Measurements from ENCODE around the gene CD3G. TPM values are rescaled to one million over a fixed set of nuclear protein-coding genes. Genes with fewer than 3 reads are reported as not detected.
"Not testable (repeated sequence)": the region's sequence is repeated elsewhere in the genome, so short reads cannot be mapped to it uniquely, and the experiment has no call there.

Gene CD3G
- total RNA-seq, 1 experiment from 2014 or later, result 0.15 TPM

DNA sequence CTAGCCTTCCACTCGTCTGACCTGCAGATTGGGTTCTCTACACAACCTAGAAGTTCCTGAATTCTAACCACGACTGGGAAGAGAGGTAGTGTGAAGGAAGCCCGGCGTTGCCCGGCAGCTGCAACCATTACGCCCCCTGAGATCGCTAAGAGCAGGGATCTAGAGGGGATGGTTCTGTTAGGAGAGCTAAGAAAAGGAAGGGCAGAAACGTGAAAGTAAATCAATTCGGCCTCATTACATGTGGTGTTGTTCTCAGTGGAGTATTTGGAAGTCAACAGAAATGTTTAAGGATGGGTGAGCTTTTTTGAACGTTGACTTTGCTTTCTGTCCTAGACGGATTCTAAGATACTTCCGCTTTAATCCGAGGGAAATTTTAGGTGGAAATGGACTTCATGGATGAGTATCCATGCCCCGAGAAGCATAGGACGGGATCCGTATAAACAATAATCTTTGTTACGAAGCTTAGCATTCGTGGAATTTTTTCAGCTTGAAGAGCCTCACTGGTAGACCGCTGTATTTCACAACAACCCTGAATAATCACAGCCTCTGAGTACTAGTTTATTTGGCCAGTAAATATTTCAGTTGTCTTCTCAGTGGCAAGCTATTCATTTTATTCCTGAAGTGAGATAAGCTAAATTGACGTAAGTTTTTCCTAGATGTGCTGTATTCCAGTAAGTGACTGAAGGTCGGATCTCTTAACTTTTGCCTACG, 57.9 kb downstream of the CD3G start:
- H3K4me3 ChIP-seq (ENCODE audit: low read depth in 2 of 2, low read length in 2 of 2), result peak overlapping the region; percentile 62 to 97
- no peak for DNase-seq (ENCODE audit: low read depth, low spot score)
- BruUV-seq (replicated peaks), result TSS peak; percentile 80
- H3K27ac ChIP-seq (ENCODE audit: low read length), result peak overlapping the region; percentile 97
- H3K27me3 ChIP-seq (ENCODE audit: control insufficient read depth, insufficient read depth, low read length), result no peaks in the 10 kb centered on the region
- peak; percentile 49; the same call in 1 of the 2 replicates for ATAC-seq
- in situ Hi-C loops (cut with HindIII; ENCODE audit: low pct_unique_long_range_greater_than_20kb, low sequenced_read_pairs), result no loop called here
- no peaks in the 10 kb centered on the region for H3K9me3 ChIP-seq (ENCODE audit: control insufficient read depth, insufficient read depth, low read depth, low read length)
- H3K4me1 ChIP-seq (ENCODE audit: control insufficient read depth, insufficient read depth, low read length), result peaks cover 40% of the 10 kb centered on the region
- H3K36me3 ChIP-seq (ENCODE audit: control insufficient read depth, insufficient read depth, low read length), result peaks cover 27% of the 10 kb centered on the region
- ChIA-PET POLR2A (interaction anchor here (0.5 to 0.7 kb wide), 3 partner anchors 10 to 163 kb away, joined by 3 to 7 read pairs (median 4); no protein-coding TSS in a partner anchor), CTCF (no interaction called here)
- intact Hi-C loops (cut with micrococcal nuclease; ENCODE audit: unreplicated experiment), result loop anchor here (1.0 kb wide), 1 partner anchor 86 kb away; no protein-coding TSS in a partner anchor
- no peak for TF ChIP-seq TCF7L2 (IDR thresholded peaks at IDR 0.05; ENCODE audit: low read depth, low read length)
- 0 out of 2 replicates have a peak, but pooled peaks have one; percentile 38 for TF ChIP-seq SIN3A (IDR thresholded peaks at IDR 0.05; ENCODE audit: borderline replicate concordance, insufficient read depth, low read depth, low read length)

DNA sequence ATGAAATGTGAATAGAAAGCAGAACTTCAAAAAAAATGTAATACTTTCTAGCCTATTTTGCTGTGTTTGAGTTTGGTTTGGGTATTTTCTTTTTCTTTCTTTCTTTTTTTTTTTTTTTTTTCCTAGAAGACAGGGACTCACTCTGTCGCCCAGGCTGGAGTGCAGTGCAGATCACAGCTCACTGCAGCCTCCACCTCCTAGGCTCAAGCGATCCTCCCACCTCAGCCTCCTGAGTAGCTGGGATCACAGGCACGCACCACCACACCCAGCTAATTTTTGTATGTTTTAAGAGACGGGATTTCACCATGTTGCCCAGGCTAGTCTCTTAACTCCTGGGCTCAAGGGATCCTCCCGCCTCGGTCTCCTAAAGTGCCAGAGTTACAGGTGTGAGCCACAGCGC, 58.5 kb downstream of the CD3G start:
- intact Hi-C loops (cut with micrococcal nuclease; ENCODE audit: unreplicated experiment), result not testable (repeated sequence)

More for the DNA sequence above, 58.5 kb downstream of the CD3G start:
- DNase-seq (ENCODE audit: low read depth, low spot score); H3K27me3 ChIP-seq (ENCODE audit: control insufficient read depth, insufficient read depth, low read length); H3K9me3 ChIP-seq (ENCODE audit: control insufficient read depth, insufficient read depth, low read depth, low read length); in situ Hi-C loops (cut with HindIII; ENCODE audit: low pct_unique_long_range_greater_than_20kb, low sequenced_read_pairs); ATAC-seq; BruUV-seq (replicated peaks): not testable (repeated sequence)
- H3K4me1 ChIP-seq (ENCODE audit: control insufficient read depth, insufficient read depth, low read length), result peaks cover 40% of the 10 kb centered on the region
- peak overlapping the region; percentile 62 to 97 for H3K4me3 ChIP-seq (ENCODE audit: low read depth in 2 of 2, low read length in 2 of 2)
- POLR2A ChIA-PET, result interaction anchor here (0.5 to 0.7 kb wide), 4 partner anchors 32 to 257 kb away, joined by 3 to 7 read pairs (median 4); no protein-coding TSS in a partner anchor
- H3K36me3 ChIP-seq (ENCODE audit: control insufficient read depth, insufficient read depth, low read length), result peaks cover 31% of the 10 kb centered on the region
- peak overlapping the region; percentile 97 for H3K27ac ChIP-seq (ENCODE audit: low read length)
- CTCF ChIA-PET, result interaction anchor here (0.6 kb wide), 1 partner anchor 17 kb away, joined by 9 read pairs; no protein-coding TSS in a partner anchor

Other genes with a start within 250 kb of the CD3G start
- 0.33 TPM for gene SCN4B, start 191.5 kb upstream of the CD3G start, total RNA-seq (2021; ENCODE audit: unreplicated experiment)
- not detected for gene SCN2B, start 167.7 kb upstream of the CD3G start, total RNA-seq (2021; ENCODE audit: unreplicated experiment)
- 0.39 TPM for gene JAML, start 119.3 kb upstream of the CD3G start, total RNA-seq (2021; ENCODE audit: unreplicated experiment)
- gene MPZL3, start 92.0 kb upstream of the CD3G start, total RNA-seq (2021; ENCODE audit: unreplicated experiment), result 1.0 TPM
- gene MPZL2, start 80.0 kb upstream of the CD3G start, total RNA-seq (2021; ENCODE audit: unreplicated experiment), result 1.8 TPM
- gene CD3E, start 39.6 kb upstream of the CD3G start, total RNA-seq (2021; ENCODE audit: unreplicated experiment), result 0.51 TPM
- gene CD3D, start 1.6 kb upstream of the CD3G start, total RNA-seq (2021; ENCODE audit: unreplicated experiment), result 0.39 TPM
- 57.9 TPM for gene UBE4A, start 15.3 kb downstream of the CD3G start, total RNA-seq (2021; ENCODE audit: unreplicated experiment)
- 504 TPM for gene ATP5MG, start 57.3 kb downstream of the CD3G start, total RNA-seq (2021; ENCODE audit: unreplicated experiment)
- gene KMT2A, start 92.1 kb downstream of the CD3G start, total RNA-seq (2021; ENCODE audit: unreplicated experiment), result 139 TPM
- 1.2 TPM for gene TTC36, start 183.1 kb downstream of the CD3G start, total RNA-seq (2021; ENCODE audit: unreplicated experiment)
- 6.7 TPM for gene TMEM25, start 186.8 kb downstream of the CD3G start, total RNA-seq (2021; ENCODE audit: unreplicated experiment)
- 2.5 TPM for gene IFT46, start 221.6 kb downstream of the CD3G start, total RNA-seq (2021; ENCODE audit: unreplicated experiment)
- gene ARCN1, start 228.1 kb downstream of the CD3G start, total RNA-seq (2021; ENCODE audit: unreplicated experiment), result 197 TPM